ENCODE measurements around the gene MSS51. TPM values are rescaled to one million over a fixed set of nuclear protein-coding genes. Genes with fewer than 3 reads are reported as not detected.

MSS51 gene
- total RNA-seq, 1 donor from 2014 or later = 2.0 TPM

DNA sequence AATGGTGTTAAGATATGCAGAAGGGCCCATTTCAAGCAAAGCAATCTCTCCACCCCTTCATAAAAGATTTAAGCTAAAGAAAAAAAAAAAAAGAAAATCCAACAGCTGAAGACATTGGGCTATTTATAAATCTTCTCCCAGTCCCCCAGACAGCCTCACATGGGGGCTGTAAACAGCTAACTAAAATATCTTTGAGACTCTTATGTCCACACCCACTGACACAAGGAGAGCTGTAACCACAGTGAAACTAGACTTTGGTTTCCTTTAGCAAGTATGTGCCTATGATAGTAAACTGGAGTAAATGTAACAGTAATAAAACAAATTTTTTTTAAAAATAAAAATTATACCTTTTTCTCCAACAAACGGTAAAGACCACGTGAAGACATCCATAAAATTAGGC is 33.8 kb upstream of the MSS51 start:
- DNase-seq (ENCODE audit: low spot score) = no peak
- peaks cover 12% of the 10 kb centered on the region for H3K36me3 Mint-ChIP-seq (ENCODE audit: low read depth, unreplicated experiment)
- peaks cover 4% of the 10 kb centered on the region for H3K4me1 Mint-ChIP-seq (ENCODE audit: unreplicated experiment)
- TF ChIP-seq, protein P1, sequence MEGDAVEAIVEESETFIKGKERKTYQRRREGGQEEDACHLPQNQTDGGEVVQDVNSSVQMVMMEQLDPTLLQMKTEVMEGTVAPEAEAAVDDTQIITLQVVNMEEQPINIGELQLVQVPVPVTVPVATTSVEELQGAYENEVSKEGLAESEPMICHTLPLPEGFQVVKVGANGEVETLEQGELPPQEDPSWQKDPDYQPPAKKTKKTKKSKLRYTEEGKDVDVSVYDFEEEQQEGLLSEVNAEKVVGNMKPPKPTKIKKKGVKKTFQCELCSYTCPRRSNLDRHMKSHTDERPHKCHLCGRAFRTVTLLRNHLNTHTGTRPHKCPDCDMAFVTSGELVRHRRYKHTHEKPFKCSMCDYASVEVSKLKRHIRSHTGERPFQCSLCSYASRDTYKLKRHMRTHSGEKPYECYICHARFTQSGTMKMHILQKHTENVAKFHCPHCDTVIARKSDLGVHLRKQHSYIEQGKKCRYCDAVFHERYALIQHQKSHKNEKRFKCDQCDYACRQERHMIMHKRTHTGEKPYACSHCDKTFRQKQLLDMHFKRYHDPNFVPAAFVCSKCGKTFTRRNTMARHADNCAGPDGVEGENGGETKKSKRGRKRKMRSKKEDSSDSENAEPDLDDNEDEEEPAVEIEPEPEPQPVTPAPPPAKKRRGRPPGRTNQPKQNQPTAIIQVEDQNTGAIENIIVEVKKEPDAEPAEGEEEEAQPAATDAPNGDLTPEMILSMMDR (IDR thresholded peaks at IDR 0.05; ENCODE audit: unreplicated experiment) = no peak
- H3K27ac Mint-ChIP-seq (ENCODE audit: unreplicated experiment) = no peak overlapping the region
- H3K4me3 Mint-ChIP-seq (ENCODE audit: unreplicated experiment) = no peak overlapping the region
- peaks cover 2% of the 10 kb centered on the region for H3K27me3 Mint-ChIP-seq (ENCODE audit: unreplicated experiment)
- H3K9me3 Mint-ChIP-seq (ENCODE audit: unreplicated experiment) = no peaks in the 10 kb centered on the region

DNA sequence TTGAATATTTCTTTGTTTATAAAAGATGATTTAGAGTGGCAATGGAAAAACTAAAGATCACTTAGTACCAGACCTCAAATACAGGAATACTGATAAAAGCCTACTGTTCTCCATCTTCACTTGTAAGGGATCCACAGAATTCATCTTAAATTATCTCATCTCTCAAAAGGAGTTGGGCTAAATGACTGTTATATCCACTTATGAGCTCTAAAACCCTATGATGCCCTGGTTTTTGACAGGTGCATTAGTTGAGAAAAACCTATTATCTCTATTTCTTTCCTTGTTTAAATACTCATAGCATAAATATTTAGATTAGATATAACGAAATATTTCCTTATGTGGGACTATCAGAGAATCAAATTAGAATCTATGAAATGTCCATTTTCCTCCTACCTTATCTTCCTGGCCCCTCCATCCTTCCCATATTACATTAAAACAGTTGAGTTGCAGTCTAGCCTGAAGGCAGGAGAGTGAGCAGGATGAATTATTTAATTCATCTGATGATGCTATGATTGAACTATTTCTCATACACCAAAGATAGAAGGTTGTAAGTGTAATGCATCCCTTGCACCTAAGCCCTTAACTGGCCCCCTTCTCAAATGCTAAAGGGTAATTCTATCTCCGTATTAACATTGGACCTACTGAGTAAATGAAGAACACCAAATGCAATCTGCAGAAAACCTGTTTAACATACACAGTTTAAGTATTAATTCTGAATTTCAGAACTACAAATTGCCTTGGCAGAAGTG is 32.8 kb upstream of the MSS51 start:
- DNase-seq (ENCODE audit: low spot score) = no peak
- H3K4me1 Mint-ChIP-seq (ENCODE audit: unreplicated experiment) = peaks cover 4% of the 10 kb centered on the region
- H3K27ac Mint-ChIP-seq (ENCODE audit: unreplicated experiment) = peak overlapping the region; percentile 10
- peaks cover 2% of the 10 kb centered on the region for H3K27me3 Mint-ChIP-seq (ENCODE audit: unreplicated experiment)
- TF ChIP-seq, protein P1 (IDR thresholded peaks at IDR 0.05; ENCODE audit: unreplicated experiment) = no peak
- H3K4me3 Mint-ChIP-seq (ENCODE audit: unreplicated experiment) = no peak overlapping the region
- no peaks in the 10 kb centered on the region for H3K9me3 Mint-ChIP-seq (ENCODE audit: unreplicated experiment)
- peaks cover 12% of the 10 kb centered on the region for H3K36me3 Mint-ChIP-seq (ENCODE audit: low read depth, unreplicated experiment)

DNA sequence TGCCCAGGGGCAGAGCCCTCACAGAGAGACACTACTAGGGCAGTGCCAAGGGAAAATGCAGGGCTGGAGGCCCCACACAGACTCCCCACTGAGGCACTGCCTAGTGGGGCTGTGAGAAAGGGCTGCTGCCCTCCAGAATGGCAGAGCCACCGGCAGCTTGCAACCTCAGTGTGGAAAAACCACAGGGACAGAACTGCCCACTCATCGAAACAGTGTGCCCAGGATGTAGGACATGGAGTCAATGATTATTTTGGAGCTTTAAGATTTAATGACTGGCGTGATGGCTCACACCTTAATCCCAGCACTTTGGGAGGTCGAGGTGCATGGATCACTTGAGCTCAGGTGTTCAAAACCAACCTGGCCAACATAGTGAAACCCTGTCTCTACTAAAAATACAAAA is 27.5 kb upstream of the MSS51 start:
- TF ChIP-seq, protein P1 (IDR thresholded peaks at IDR 0.05; ENCODE audit: unreplicated experiment) = no peak
- H3K27me3 Mint-ChIP-seq (ENCODE audit: unreplicated experiment) = peaks cover 2% of the 10 kb centered on the region
- H3K4me1 Mint-ChIP-seq (ENCODE audit: unreplicated experiment) = peaks cover 8% of the 10 kb centered on the region
- H3K9me3 Mint-ChIP-seq (ENCODE audit: unreplicated experiment) = no peaks in the 10 kb centered on the region
- H3K36me3 Mint-ChIP-seq (ENCODE audit: low read depth, unreplicated experiment) = peaks cover 14% of the 10 kb centered on the region
- H3K27ac Mint-ChIP-seq (ENCODE audit: unreplicated experiment) = no peak overlapping the region
- DNase-seq (ENCODE audit: low spot score) = no peak
- no peak overlapping the region for H3K4me3 Mint-ChIP-seq (ENCODE audit: unreplicated experiment)

DNA sequence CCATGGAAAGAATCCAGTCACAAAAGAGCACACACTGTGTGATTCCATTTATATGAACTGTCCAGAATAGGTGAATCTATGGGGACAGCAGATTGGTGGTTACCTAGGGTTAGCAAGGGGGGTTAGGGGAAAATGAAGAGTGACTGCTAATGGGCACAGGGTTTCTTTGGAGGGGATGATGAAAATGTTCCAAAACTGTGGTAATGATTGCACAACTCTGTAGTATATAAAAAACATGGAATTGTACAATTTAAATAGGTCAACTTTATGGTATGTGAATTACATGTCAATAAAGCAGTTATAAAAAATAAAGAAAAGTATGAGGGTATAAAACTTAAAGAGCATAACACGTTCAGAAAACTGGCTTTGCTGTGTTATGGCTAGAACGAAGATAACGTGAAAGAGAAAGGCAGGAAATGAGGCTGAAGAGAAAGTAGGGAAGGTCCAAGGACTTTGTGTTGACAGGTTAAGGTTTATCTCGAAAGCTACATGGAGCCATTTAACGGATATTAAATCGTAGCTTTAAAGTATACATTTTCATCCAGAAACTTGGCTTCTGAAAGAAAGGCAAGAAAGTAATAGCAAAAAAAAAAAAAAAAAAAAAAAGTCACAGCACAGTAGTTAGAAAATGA is 26.4 kb upstream of the MSS51 start:
- TF ChIP-seq, protein P1 (IDR thresholded peaks at IDR 0.05; ENCODE audit: unreplicated experiment) = no peak
- Mint-ChIP-seq H3K4me1 (ENCODE audit: unreplicated experiment) (peaks cover 5% of the 10 kb centered on the region), H3K36me3 (ENCODE audit: low read depth, unreplicated experiment) (peaks cover 14% of the 10 kb centered on the region), H3K27me3 (ENCODE audit: unreplicated experiment) (peaks cover 2% of the 10 kb centered on the region), H3K4me3 (ENCODE audit: unreplicated experiment) (no peak overlapping the region), H3K27ac (ENCODE audit: unreplicated experiment) (no peak overlapping the region), H3K9me3 (ENCODE audit: unreplicated experiment) (no peaks in the 10 kb centered on the region)
- no peak for DNase-seq (ENCODE audit: low spot score)

All from endothelial cell (in vitro differentiated cells).